NCI-H2227 treated with DMSO at 0.1 percent for 48 hours (cell line): Measurements from ENCODE around the gene GBGT1.
"Not testable (repeated sequence)": the region's sequence is repeated elsewhere in the genome, so short reads cannot be mapped to it uniquely, and the experiment has no call there.

Experiments used
- DNase-seq: peaks from one replicate; lab custom pipeline; 2025; lab: John Stamatoyannopoulos, UW

Gene GBGT1

GRCh38 chr9:133163504-133164172, at the start of gene GBGT1:
Gene GBGT1, minus strand, starts transcription at chr9:133163914. Its CDS starts 1,502 bp downstream, at chr9:133162412.
- DNase-seq = no peak

GRCh38 chr9:133210609-133211008, 46.9 kb upstream of the GBGT1 start:
- no peak for DNase-seq

DNA sequence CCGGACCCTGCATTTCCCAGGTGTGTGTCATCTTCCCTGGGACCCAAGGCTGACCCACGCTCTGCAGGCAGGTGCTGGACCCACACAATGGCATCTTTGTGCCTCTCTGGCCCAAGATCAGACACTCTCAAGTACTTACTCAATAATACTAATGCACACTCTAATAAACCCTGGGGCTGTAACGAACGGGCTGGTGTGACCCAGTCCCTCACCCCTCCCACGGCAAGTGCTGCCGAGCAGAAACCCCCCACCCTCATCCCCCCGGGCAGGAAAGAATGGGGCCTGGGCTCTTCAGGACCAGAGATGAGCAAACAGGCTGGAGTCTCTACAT, 46.5 kb upstream of the GBGT1 start:
- DNase-seq = no peak

DNA sequence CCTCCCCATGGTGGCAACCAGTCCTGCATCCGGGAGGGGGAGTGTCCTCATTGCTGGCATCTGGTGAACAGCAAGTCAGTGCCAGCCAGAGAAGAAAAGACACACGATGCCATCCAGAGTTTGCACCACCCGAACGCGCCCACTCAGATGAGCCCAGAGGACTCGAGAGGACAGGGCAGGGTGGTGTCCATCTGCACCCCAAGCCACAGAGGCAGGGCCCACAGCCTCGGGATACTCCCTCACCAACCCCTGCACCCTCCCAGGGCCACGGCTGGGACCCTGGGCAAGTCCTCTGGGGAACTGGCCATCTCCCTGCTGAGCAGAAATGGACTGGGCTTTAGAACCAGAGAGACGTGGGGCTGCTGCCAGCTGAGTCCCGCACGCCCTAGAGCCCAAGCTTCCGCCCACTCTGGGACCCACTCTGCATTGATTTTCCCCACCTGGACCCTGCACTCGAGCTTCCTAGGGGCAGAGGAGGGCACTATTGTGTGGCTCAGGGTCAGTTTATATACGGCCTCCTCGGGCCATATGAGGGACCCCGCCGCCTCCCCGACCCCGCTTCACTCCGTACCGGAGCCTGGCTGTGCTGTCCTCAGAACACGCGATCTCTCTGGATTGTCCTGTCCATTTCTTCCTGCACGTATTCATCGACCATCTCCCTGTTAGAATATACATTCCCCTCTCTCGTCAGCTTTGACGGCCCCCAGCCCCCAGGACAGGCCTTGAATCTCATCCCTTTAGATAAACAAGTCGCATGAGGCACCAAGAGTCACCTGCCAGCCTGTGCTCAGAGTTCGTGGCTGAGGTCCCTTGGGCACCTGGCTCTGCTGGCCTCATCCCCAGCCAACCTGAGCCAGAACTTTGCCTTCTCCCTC, 45.9 kb upstream of the GBGT1 start:
- DNase-seq = not testable (repeated sequence)

DNA sequence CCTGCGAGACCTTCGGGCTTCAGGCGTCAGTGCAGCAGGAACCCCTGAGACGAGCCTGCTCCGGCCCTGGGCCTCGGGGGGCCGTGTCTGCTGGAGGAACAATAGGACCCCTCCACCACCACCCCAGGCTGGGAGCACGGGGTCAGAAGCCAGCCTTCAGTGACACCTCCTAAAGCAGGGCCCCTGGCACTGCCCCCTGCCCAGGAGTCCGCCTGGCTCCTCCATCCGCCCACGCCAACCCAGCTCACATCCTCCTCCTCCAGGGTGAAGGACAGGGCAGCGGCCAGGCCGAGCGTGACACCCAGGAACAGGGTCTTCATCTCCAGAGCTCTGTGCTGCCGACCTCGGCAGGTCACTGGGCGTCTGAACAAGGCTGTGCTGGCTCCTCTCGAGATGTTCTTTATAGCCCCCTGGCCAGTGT, 45.2 kb upstream of the GBGT1 start, which contains the start of gene OBP2B:
Gene OBP2B (minus strand): TSS at position 371 of the 421 bp plus-strand sequence. CDS start 51 bp downstream, at position 320.
- not testable (repeated sequence) for DNase-seq

GRCh38 chr9:133208171-133208879, 44.6 kb upstream of the GBGT1 start:
- DNase-seq = not testable (repeated sequence)

GRCh38 chr9:133207540-133208170, 43.9 kb upstream of the GBGT1 start:
- no peak for DNase-seq

DNA sequence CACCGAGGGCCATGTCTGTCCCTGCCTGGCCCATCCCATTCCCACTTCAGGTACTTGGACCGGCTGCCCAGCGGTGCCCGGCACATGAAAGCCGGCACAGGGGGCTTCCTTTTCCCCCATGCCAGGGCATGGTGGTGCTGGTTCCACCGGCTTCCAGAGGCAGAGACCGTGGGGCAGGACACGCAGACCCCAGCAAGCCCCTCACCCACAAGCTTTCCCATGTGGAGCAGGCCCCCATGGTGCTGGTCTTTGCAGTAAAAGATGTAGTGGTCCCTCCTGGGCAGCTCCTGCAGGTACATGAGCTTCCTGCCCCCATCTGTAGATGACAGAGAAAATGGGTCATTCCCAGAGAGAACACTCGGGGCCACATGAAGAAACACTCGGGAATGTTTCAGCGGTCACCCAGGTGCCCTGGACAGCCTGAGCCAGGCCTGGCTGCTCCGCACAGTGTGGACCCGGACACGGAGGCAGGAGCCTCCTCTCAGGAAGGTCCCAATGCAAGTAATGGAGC, 43.4 kb upstream of the GBGT1 start:
- DNase-seq = no peak

DNA sequence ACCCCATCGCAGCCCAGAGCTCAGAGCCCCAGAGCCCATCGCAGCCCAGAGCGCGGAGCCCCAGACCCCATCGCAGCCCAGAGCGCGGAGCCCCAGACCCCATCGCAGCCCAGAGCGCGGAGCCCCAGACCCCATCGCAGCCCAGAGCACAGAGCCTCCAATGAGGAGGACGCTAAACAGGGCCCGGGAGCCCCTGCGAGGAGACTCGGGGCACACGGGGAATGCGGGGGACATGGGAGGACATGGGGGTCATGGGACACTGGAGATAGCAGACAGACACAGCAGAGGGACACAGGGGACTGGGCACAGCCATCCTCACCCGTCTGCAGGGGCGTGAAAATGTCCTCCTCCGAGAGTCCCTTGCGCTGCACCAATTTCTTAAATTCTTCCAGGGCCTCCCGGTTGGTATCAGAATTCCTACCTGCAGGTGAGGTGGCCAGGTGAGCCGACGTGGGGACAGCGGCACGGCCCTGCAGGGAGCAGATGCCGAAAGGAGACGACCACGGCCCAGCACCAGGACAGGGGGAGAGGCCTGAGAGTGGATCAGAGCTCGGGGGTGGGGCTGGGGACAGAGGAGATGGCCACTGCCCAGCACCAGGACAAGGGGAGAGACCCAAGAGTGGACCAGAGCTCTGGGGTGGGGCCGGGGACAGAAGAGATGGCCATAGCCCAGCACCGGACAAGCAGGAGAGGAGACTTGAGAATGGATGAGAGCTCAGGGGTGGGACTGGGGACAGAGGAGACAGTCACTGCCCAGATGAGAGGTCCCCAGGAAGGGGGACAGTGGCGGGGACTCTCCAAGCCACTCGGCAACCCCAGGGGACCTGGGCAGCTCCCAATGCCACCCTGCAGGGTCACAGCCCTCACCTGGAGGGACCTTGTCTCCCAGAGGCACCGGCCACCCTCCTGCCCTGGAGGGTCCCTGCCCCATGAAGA, 42.5 kb upstream of the GBGT1 start:
- DNase-seq = no peak

GRCh38 chr9:133205481-133205887, 41.8 kb upstream of the GBGT1 start:
- DNase-seq = not testable (repeated sequence)

GRCh38 chr9:133204993-133205336, 41.3 kb upstream of the GBGT1 start:
- no peak for DNase-seq

DNA sequence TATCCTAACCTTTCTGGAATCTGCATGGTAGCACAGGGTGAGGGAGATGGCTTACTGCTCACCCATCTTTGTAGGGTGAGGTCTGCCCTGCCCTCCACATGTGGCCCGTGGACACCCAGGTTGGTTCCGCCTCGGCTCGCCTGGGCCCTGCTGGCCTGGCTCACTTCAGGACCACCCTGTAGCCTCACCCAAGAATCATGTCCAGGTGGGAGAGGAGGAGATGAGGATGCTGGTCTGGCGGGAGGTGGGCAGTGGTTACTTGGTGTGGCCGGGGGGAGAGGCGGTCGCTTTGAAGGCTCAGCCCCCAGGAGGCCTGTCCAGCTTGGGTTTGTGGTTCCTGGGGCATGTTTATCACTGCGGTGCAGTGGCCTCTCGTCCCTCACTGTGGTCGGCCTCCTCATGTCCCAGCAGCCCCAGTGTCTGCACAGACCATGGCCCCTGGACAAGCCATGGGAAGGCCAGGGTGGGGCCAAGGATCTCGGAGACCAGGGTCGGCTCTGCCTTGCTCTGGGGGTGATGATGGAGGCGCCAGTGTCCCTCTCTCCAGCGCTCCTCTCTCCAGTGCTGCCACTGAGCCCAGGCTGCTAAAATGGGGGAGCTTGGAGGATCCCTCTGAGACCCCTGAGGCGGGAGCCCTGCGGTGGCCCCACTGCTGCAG, 40.8 kb upstream of the GBGT1 start:
- DNase-seq = no peak

- no peak for DNase-seq
Measured at GRCh38 chr9:133203506-133204075, 39.9 kb upstream of the GBGT1 start.

- DNase-seq = no peak
Measured at GRCh38 chr9:133202688-133203453, 39.2 kb upstream of the GBGT1 start.

- DNase-seq = no peak
Measured at GRCh38 chr9:133202145-133202513, 38.4 kb upstream of the GBGT1 start.

DNA sequence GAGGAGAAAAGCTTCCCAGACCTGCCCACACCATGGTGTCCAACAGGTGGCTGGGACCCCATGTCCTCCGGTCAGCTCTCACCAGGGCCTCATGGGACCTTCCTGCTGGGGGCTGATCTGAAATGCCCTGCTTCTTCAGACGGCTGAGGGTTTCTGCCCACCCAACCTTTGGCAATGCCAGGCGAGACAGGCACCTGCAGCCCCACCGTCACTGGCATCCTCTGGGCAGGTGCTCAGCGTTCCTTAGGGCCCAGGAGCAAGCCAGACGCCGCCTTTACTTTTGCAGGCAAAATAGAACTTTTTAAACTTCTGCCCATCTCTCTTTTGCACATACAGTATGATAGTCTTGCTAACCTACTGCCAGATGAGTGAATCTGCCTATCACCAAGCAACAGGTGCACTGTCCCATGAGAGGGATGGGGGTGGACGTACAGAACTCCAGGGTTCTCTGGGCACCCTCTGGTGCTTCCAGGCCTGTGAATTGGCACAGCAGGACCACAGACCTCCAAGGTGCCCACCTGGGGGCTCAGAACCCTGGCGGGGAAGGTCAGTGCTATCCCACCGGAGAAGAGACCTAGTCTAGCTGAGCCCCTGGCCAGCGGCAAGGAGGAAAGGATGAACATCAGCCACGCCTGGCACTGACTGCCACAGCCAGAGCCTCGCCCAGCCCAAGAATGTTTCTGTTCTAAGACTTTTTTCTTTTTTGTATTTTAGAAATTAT, 37.9 kb upstream of the GBGT1 start:
- DNase-seq = no peak

DNA sequence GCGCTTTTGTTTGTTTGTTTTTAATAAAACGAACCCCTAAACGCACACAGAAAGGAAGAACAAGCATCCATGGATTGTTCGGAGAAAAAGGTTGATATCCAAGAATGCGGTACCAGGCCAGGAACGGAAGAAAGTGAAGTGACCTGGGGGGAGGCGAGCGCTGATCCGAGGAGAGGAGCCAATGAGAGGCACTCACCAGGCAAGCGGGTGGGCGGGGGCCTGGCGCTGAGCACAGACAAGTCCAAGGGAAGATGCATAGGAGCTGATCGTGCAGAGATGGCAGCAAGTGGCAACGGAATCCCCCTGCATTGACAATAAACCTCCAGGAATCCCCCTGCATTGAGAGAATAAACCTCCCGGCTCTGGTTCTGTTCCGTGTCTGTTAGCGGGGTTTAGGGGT, 36.9 kb upstream of the GBGT1 start:
- DNase-seq = no peak

GRCh38 chr9:133199648-133200321, 36.1 kb upstream of the GBGT1 start:
- no peak for DNase-seq
